Measurements from ENCODE around the gene HYOU1. TPM values are rescaled to one million over a fixed set of nuclear protein-coding genes. Genes with fewer than 3 reads are reported as not detected.

Gene HYOU1
- total and polyA plus RNA-seq, 2 donors from 2014 or later = 69.0 to 187 TPM

GRCh38 chr11:119012629-119013170, 44.3 kb downstream of the HYOU1 start:
- TF ChIP-seq CTCF (IDR thresholded peaks at IDR 0.05; ENCODE audit: borderline replicate concordance, extremely low read depth, insufficient read depth) = no peak
- Histone ChIP-seq H3K4me1 (ENCODE audit: control insufficient read depth in 2 of 3, insufficient read depth in 2 of 3, low read depth in 1 of 3, low read length in 3 of 3) (peaks cover 0 to 8% (median 0%) of the 10 kb centered on the region in 3 donors), H3K9me3 (ENCODE audit: control insufficient read depth in 2 of 3, insufficient read depth in 1 of 3, low read length in 3 of 3) (no peaks in the 10 kb centered on the region), H3K27me3 (ENCODE audit: control insufficient read depth, insufficient read depth, low read length) (no peaks in the 10 kb centered on the region), H3K36me3 (ENCODE audit: control insufficient read depth in 2 of 3, insufficient read depth in 3 of 3, low read length in 3 of 3) (peaks cover 7 to 28% (median 24%) of the 10 kb centered on the region in 3 donors), H3K27ac (ENCODE audit: low read depth in 2 of 2, low read length in 2 of 2) (no peak overlapping the region), H3K4me3 (ENCODE audit: low read length in 3 of 3) (no peak overlapping the region), H3K9ac (ENCODE audit: low read length in 3 of 3) (no peak overlapping the region)
- intact Hi-C loops (cut with DNase I) = no loop called here
- DNase-seq = no peak
- FAIRE-seq = no peak

- H3K36me3 ChIP-seq (ENCODE audit: control insufficient read depth in 2 of 3, insufficient read depth in 3 of 3, low read length in 3 of 3) = peaks cover 7 to 26% (median 24%) of the 10 kb centered on the region in 3 donors
- H3K4me3 ChIP-seq (ENCODE audit: low read length in 3 of 3) = no peak overlapping the region
- peaks cover 0 to 2% (median 0%) of the 10 kb centered on the region in 3 donors for H3K4me1 ChIP-seq (ENCODE audit: control insufficient read depth in 2 of 3, insufficient read depth in 2 of 3, low read depth in 1 of 3, low read length in 3 of 3)
- no peak for TF ChIP-seq CTCF (IDR thresholded peaks at IDR 0.05; ENCODE audit: borderline replicate concordance, extremely low read depth, insufficient read depth)
- no peak overlapping the region for H3K27ac ChIP-seq (ENCODE audit: low read depth in 2 of 2, low read length in 2 of 2)
- no peaks in the 10 kb centered on the region for H3K9me3 ChIP-seq (ENCODE audit: control insufficient read depth in 2 of 3, insufficient read depth in 1 of 3, low read length in 3 of 3)
- intact Hi-C loops (cut with DNase I) = no loop called here
- no peaks in the 10 kb centered on the region for H3K27me3 ChIP-seq (ENCODE audit: control insufficient read depth, insufficient read depth, low read length)
- no peak overlapping the region for H3K9ac ChIP-seq (ENCODE audit: low read length in 3 of 3)
- DNase-seq = no peak
- FAIRE-seq = no peak
These were observed 45.4 kb downstream of the HYOU1 start for GRCh38 chr11:119011476-119012053.

GRCh38 chr11:119006656-119007055, 50.3 kb downstream of the HYOU1 start:
- H3K4me1 ChIP-seq (ENCODE audit: control insufficient read depth in 2 of 3, insufficient read depth in 2 of 3, low read depth in 1 of 3, low read length in 3 of 3) = no peaks in the 10 kb centered on the region
- H3K9ac ChIP-seq (ENCODE audit: low read length in 3 of 3) = no peak overlapping the region
- no peaks in the 10 kb centered on the region for H3K27me3 ChIP-seq (ENCODE audit: control insufficient read depth, insufficient read depth, low read length)
- H3K9me3 ChIP-seq (ENCODE audit: control insufficient read depth in 2 of 3, insufficient read depth in 1 of 3, low read length in 3 of 3) = no peaks in the 10 kb centered on the region
- no peak overlapping the region for H3K27ac ChIP-seq (ENCODE audit: low read depth in 2 of 2, low read length in 2 of 2)
- intact Hi-C loops (cut with DNase I) = no loop called here
- H3K36me3 ChIP-seq (ENCODE audit: control insufficient read depth in 2 of 3, insufficient read depth in 3 of 3, low read length in 3 of 3) = peaks cover 0 to 11% (median 1%) of the 10 kb centered on the region in 3 donors
- no peak overlapping the region for H3K4me3 ChIP-seq (ENCODE audit: low read length in 3 of 3)
- DNase-seq (no peak), FAIRE-seq (no peak)
- no peak for TF ChIP-seq CTCF (IDR thresholded peaks at IDR 0.05; ENCODE audit: borderline replicate concordance, extremely low read depth, insufficient read depth)
